Measurements from ENCODE around the gene SLC22A4. TPM values are rescaled to one million over a fixed set of nuclear protein-coding genes. Genes with fewer than 3 reads are reported as not detected.

Gene SLC22A4
- total RNA-seq, 1 experiment from 2014 or later = 0.72 TPM

- Histone ChIP-seq H2BK5ac (ENCODE audit: insufficient read length, low read length) (no peak overlapping the region), H3K23me2 (ENCODE audit: insufficient read length, low read depth, low read length, poor library complexity, severe bottlenecking) (peaks cover 3% of the 10 kb centered on the region), H3K18ac (ENCODE audit: insufficient read length, low read depth, low read length) (no peak overlapping the region), H3T11ph (ENCODE audit: low read length) (no peak overlapping the region), H3K4ac (ENCODE audit: low read depth, low read length) (no peak overlapping the region), H2BK120ac (ENCODE audit: low read depth, low read length, poor library complexity, severe bottlenecking) (no peak overlapping the region), H3K23ac (ENCODE audit: insufficient read length, low read depth, low read length) (no peak overlapping the region), H3K27ac (ENCODE audit: insufficient read length, low read depth, low read length) (no peak overlapping the region), H4K91ac (ENCODE audit: insufficient read length, low read depth, low read length) (no peak overlapping the region), H3K79me1 (ENCODE audit: insufficient read depth, low read depth, low read length, poor library complexity, severe bottlenecking) (no peaks in the 10 kb centered on the region), H2AFZ (ENCODE audit: low read length) (no peak overlapping the region), H3K9me3 (ENCODE audit: control insufficient read depth, low read depth, low read length) (no peaks in the 10 kb centered on the region), H3K9ac (ENCODE audit: extremely low read depth, insufficient read length, low read length) (no peak overlapping the region), H2AK5ac (ENCODE audit: insufficient read length, low read length) (no peak overlapping the region), H2BK15ac (ENCODE audit: low read depth, low read length) (no peak overlapping the region), H4K5ac (ENCODE audit: insufficient read length, low read depth, low read length) (no peak overlapping the region), H3K14ac (ENCODE audit: insufficient read depth, low read length) (no peak overlapping the region), H3K79me2 (ENCODE audit: insufficient read depth, low read length) (no peaks in the 10 kb centered on the region), H2BK20ac (ENCODE audit: low read depth, low read length, poor library complexity, severe bottlenecking) (no peak overlapping the region), H3K56ac (ENCODE audit: insufficient read length, low read depth, low read length) (no peak overlapping the region), H3K4me1 (ENCODE audit: insufficient read depth, low read length) (no peaks in the 10 kb centered on the region), H3K4me2 (ENCODE audit: insufficient read depth, insufficient read length, low read length) (peak overlapping the region; percentile 35), H2BK12ac (ENCODE audit: insufficient read length, low read depth, low read length) (no peak overlapping the region), H3K27me3 (ENCODE audit: insufficient read depth, low read length) (no peaks in the 10 kb centered on the region; the same call in 1 of the 2 replicates), H4K20me1 (ENCODE audit: control insufficient read depth, insufficient read depth, insufficient read length) (no peaks in the 10 kb centered on the region), H4K8ac (replicated peaks; ENCODE audit: insufficient read length, low read depth, low read length) (no peak overlapping the region)
- Mint-ChIP-seq H3K4me3 (peak overlapping the region; percentile 73 to 81), H3K27ac (no peak overlapping the region), H3K4me1 (peaks cover 16 to 18% of the 10 kb centered on the region in 2 experiments), H3K9me3 (no peaks in the 10 kb centered on the region), H3K27me3 (ENCODE audit: low read depth) (peaks cover 15% of the 10 kb centered on the region), H3K36me3 (ENCODE audit: insufficient read depth in 1 of 3, low read depth in 3 of 3) (peaks cover 0 to 3% (median 0%) of the 10 kb centered on the region in 3 experiments; a peak in 3 of 7 replicates)
- no peak for DNase-seq
- no CpG with 5 or more reads among the region's 34 CpGs for WGBS (ENCODE audit: extremely low coverage, insufficient read length, low lambda C conversion rate)
- no peak for TF ChIP-seq CTCF (conservative IDR thresholded peaks at IDR 0.05)
Measured at GRCh38 chr5:132370181-132370970, 76.2 kb downstream of the SLC22A4 start.

Measured in H9 (cell line).